H1 (cell line): ENCODE data around the gene ZFP2.

Experiments
- MAFK ChIP-seq: IDR thresholded peaks from 2 replicates; pipeline ENCODE4 v1.6.1; 2012; ENCODE audit warnings: low read depth, mild to moderate bottlenecking, improper control_type of control experiment, low read length
- TF ChIP-seq, protein P1 (sequence below), 3 experiments: IDR thresholded peaks; 1 replicate in 2 of 3; 2 replicates in 1 of 3; pipeline versions ENCODE4 v1.5.1 to v1.6.1; 2011; ENCODE audit warnings: low read length in 3 of 3, mild to moderate bottlenecking in 3 of 3, inconsistent platforms in 2 of 3, low read depth in 1 of 3, moderate library complexity in 1 of 3; ENCODE audit not compliant: insufficient read depth in 1 of 3; ENCODE audit errors: control extremely low read depth in 1 of 3

DNA sequence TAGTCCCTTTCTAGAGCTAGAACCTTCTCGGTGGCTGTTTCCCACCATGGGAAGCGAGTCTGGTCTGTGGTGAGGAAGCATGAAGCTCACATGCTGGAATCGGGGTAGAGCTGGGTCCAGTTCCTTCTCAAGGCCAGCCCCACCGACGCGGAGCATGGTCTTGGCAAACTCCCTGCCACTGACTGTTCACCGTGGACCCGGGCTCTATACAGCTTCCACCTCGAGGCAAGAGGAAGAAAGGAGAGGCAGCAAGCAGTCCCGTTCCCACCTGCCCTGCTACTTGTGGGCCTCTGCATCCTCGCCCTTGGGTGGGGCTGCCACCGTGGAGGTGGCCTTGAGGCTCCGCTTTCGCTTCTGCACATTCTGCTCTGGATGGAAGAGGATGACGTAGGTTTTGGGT is 85.7 kb downstream of the ZFP2 start:
- TF ChIP-seq MAFK, result no peak
- TF ChIP-seq, protein P1, sequence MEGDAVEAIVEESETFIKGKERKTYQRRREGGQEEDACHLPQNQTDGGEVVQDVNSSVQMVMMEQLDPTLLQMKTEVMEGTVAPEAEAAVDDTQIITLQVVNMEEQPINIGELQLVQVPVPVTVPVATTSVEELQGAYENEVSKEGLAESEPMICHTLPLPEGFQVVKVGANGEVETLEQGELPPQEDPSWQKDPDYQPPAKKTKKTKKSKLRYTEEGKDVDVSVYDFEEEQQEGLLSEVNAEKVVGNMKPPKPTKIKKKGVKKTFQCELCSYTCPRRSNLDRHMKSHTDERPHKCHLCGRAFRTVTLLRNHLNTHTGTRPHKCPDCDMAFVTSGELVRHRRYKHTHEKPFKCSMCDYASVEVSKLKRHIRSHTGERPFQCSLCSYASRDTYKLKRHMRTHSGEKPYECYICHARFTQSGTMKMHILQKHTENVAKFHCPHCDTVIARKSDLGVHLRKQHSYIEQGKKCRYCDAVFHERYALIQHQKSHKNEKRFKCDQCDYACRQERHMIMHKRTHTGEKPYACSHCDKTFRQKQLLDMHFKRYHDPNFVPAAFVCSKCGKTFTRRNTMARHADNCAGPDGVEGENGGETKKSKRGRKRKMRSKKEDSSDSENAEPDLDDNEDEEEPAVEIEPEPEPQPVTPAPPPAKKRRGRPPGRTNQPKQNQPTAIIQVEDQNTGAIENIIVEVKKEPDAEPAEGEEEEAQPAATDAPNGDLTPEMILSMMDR (IDR thresholded peaks at IDR 0.05; ENCODE audit: control extremely low read depth in 1 of 3, insufficient read depth in 1 of 3, low read depth in 1 of 3, low read length in 3 of 3), result no peak
